Naive B cell (primary cell): ENCODE results near the gene ESPN. TPM values are rescaled to one million over a fixed set of nuclear protein-coding genes. Genes with fewer than 3 reads are reported as not detected.
"Not testable (repeated sequence)": the region's sequence is repeated elsewhere in the genome, so short reads cannot be mapped to it uniquely, and the experiment has no call there.

Experiments used
- ATAC-seq, 2 donors: fragments of 150-1000 bp; cut with Tn5 transposase; 2 replicates each; pipeline ENCODE4 v1.10.0; 2021; ENCODE audit warnings: low read depth in 2 of 2, mild to moderate bottlenecking in 2 of 2, moderate library complexity in 2 of 2
- DNase-seq: peaks from one replicate; pipeline ENCODE4 v3.0.0; 2022
- H3K27ac Mint-ChIP-seq, 6 donors: one replicate each; pipeline ENCODE4 v1.8.0; 2020 to 2022; ENCODE audit warnings: mild to moderate bottlenecking in 6 of 6, mixed read lengths in 6 of 6, moderate library complexity in 5 of 6, inconsistent platforms in 2 of 6
- H3K27me3 Mint-ChIP-seq, 3 donors: one replicate each; pipeline ENCODE4 v1.8.0; 2021 to 2022; ENCODE audit warnings: mixed read lengths in 3 of 3, mild to moderate bottlenecking in 1 of 3
- H3K36me3 Mint-ChIP-seq, 2 donors: one replicate each; pipeline ENCODE4 v1.8.0; 2020 to 2022; ENCODE audit warnings: mixed read lengths in 2 of 2, inconsistent platforms in 1 of 2, mild to moderate bottlenecking in 1 of 2
- H3K4me1 Mint-ChIP-seq, 3 donors: one replicate each; pipeline ENCODE4 v1.8.0; 2020 to 2022; ENCODE audit warnings: mixed read lengths in 3 of 3, inconsistent platforms in 1 of 3, mild to moderate bottlenecking in 1 of 3, moderate library complexity in 1 of 3
- H3K4me3 Mint-ChIP-seq, 8 donors: one replicate each; pipeline ENCODE4 v1.8.0; 2020 to 2022; ENCODE audit warnings: mild to moderate bottlenecking in 8 of 8, mixed read lengths in 8 of 8, moderate library complexity in 8 of 8, inconsistent platforms in 2 of 8
- H3K9me3 Mint-ChIP-seq, 7 donors: one replicate each; pipeline ENCODE4 v1.8.0; 2020 to 2022; ENCODE audit warnings: mixed read lengths in 7 of 7, mild to moderate bottlenecking in 5 of 7, inconsistent platforms in 2 of 7, moderate library complexity in 1 of 7
- polyA plus RNA-seq, 6 donors: library from polyadenylated mRNA; unstranded; fragments of 300-500 nt; fragmentation: Illumina TruSeq; gene quantifications; one replicate each; pipeline ENCODE4 v1.2.3, GENCODE V29; 2021; ENCODE audit warnings: low read depth in 6 of 6

ESPN gene
- polyA plus RNA-seq, 6 donors from 2014 or later: not detected

- Mint-ChIP-seq H3K4me1 (peaks cover 6 to 19% (median 11%) of the 10 kb centered on the region in 3 donors), H3K9me3 (peaks cover 0 to 4% (median 0%) of the 10 kb centered on the region in 7 donors), H3K4me3 (peak overlapping the region in 1 of 8 donors; percentile 37), H3K27me3 (peaks cover 25 to 84% (median 74%) of the 10 kb centered on the region in 3 donors), H3K27ac (peak overlapping the region in 1 of 6 donors; percentile 67), H3K36me3 (no peaks in the 10 kb centered on the region)
- ATAC-seq: no peak
- no peak for DNase-seq
These were observed 1.8 kb downstream of the ESPN start for GRCh38 chr1:6426277-6426971.

- H3K4me1 Mint-ChIP-seq: peaks cover 6 to 19% (median 11%) of the 10 kb centered on the region in 3 donors
- no peaks in the 10 kb centered on the region for H3K9me3 Mint-ChIP-seq
- H3K27me3 Mint-ChIP-seq: peaks cover 19 to 82% (median 69%) of the 10 kb centered on the region in 3 donors
- ATAC-seq (no peak), DNase-seq (no peak)
- peak overlapping the region in 1 of 6 donors; percentile 67 for H3K27ac Mint-ChIP-seq
- no peaks in the 10 kb centered on the region for H3K36me3 Mint-ChIP-seq
- H3K4me3 Mint-ChIP-seq: peak overlapping the region in 1 of 8 donors; percentile 52
These were observed 2.4 kb downstream of the ESPN start for GRCh38 chr1:6426972-6427350.

GRCh38 chr1:6427441-6428390, 3.1 kb downstream of the ESPN start:
- Mint-ChIP-seq H3K36me3 (no peaks in the 10 kb centered on the region), H3K4me1 (peaks cover 6 to 18% (median 10%) of the 10 kb centered on the region in 3 donors), H3K9me3 (no peaks in the 10 kb centered on the region), H3K27me3 (peaks cover 18 to 76% (median 62%) of the 10 kb centered on the region in 3 donors), H3K27ac (no peak overlapping the region), H3K4me3 (no peak overlapping the region)
- ATAC-seq (no peak), DNase-seq (no peak)

DNA sequence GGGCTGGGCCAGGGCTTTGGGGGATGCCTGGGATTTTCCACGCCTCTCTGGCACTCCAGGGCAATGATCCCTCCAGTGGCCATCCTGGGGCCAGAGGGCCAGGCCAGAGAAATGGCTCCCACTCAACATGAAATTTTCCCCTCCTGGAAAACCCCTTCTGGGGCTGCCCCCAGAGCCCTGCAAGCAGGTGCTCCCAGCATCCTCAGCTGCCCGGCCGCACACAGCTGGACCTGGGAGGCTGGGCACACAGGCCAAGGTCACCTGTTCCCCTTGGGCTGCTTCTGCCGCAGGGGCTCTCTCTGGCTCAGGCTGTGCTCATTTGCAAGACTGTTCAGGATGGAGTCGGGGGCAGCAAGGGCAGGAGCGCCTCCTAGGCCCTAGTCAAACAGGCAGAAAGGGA, 3.9 kb downstream of the ESPN start:
- ATAC-seq: peak; percentile 22 to 23
- not testable (repeated sequence) for H3K4me3 Mint-ChIP-seq, H3K9me3 Mint-ChIP-seq, H3K27ac Mint-ChIP-seq, H3K36me3 Mint-ChIP-seq, DNase-seq
- Mint-ChIP-seq H3K4me1 (peaks cover 6 to 11% (median 9%) of the 10 kb centered on the region in 3 donors), H3K27me3 (peaks cover 12 to 72% (median 58%) of the 10 kb centered on the region in 3 donors)

DNA sequence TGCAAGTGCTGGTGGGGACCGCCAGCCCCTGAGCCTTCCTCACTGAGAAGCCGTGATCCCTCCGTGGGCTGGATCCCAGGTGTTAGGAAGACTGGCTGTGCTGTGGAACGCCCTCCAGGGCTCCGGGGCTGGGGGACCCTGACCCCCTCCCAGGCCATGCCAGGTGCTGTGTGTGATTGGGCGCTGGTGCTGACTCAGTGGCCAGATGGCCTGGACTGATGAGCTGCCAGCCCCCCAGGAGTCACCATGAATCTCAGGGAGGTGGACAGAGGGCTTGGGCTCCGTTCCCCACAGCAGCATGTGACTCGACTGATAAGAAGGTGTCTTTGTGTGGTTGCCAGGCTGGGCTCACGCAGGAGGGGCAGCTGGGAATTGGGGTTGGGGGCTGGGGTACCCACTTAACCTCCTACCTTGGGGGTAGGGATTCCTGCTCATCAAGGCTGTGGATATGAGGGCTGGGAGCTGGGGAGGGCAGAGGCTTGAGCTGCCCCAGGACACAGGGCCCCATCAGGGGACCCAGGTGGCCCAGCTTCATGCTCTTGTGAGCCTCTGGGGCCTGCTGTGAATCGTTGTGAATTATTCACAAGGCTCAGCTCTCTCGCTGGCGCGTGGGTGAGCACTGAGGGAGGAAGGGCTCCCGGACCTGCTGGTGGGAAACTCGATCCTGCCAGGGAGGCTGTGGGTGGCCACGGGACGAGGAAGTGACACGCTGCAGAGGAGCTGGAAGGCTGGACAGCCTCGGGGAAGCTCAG, 5.3 kb downstream of the ESPN start:
- ATAC-seq, H3K27ac Mint-ChIP-seq, DNase-seq, H3K4me3 Mint-ChIP-seq, H3K4me1 Mint-ChIP-seq, H3K36me3 Mint-ChIP-seq, H3K9me3 Mint-ChIP-seq: not testable (repeated sequence)
- H3K27me3 Mint-ChIP-seq: peaks cover 9 to 75% (median 61%) of the 10 kb centered on the region in 3 donors

- not testable (repeated sequence) for ATAC-seq, H3K36me3 Mint-ChIP-seq, H3K4me1 Mint-ChIP-seq, H3K9me3 Mint-ChIP-seq, DNase-seq, H3K4me3 Mint-ChIP-seq
- peaks cover 9 to 65% (median 59%) of the 10 kb centered on the region in 3 donors for H3K27me3 Mint-ChIP-seq
- peak overlapping the region in 1 of 6 donors; percentile 64 for H3K27ac Mint-ChIP-seq
These were observed 7.3 kb downstream of the ESPN start for GRCh38 chr1:6431645-6432579.

DNA sequence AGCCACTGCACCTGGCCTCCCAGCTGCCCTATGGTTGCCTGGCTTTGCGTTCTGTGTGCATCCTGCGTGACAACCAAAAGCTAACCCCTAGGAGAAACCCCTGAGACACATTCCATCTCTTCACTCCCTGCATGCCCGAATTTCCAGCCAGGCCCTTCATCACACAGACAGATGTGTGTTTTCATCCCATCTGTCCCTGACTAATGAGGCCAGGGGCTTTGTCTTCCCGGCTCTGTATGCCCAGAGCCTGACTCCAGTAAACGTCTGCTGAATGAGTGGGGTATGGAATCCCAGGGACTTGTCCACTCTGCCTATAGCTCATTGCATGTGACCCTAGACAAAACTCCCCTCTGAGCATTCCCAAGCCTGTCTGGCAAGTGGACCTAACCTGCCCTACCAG, 9.6 kb downstream of the ESPN start:
- Mint-ChIP-seq H3K27ac (no peak overlapping the region), H3K36me3 (no peaks in the 10 kb centered on the region), H3K4me3 (no peak overlapping the region), H3K27me3 (peaks cover 12 to 66% (median 52%) of the 10 kb centered on the region in 3 donors), H3K4me1 (peaks cover 3 to 8% (median 6%) of the 10 kb centered on the region in 3 donors), H3K9me3 (peaks cover 0 to under 1% (median 0%) of the 10 kb centered on the region in 7 donors)
- DNase-seq (no peak), ATAC-seq (no peak)

GRCh38 chr1:6435129-6435528, 10.6 kb downstream of the ESPN start:
- Mint-ChIP-seq H3K9me3 (peaks cover 0 to 3% (median 0%) of the 10 kb centered on the region in 7 donors), H3K36me3 (no peaks in the 10 kb centered on the region)
- ATAC-seq: no peak

GRCh38 chr1:6435547-6435946, 11.0 kb downstream of the ESPN start:
- H3K27me3 Mint-ChIP-seq: peaks cover 15 to 63% (median 45%) of the 10 kb centered on the region in 3 donors
- no peaks in the 10 kb centered on the region for H3K36me3 Mint-ChIP-seq
- DNase-seq: no peak
- H3K9me3 Mint-ChIP-seq: peaks cover 0 to 3% (median 0%) of the 10 kb centered on the region in 7 donors
- H3K27ac Mint-ChIP-seq: no peak overlapping the region
- H3K4me1 Mint-ChIP-seq: peaks cover 7 to 13% (median 12%) of the 10 kb centered on the region in 3 donors
- no peak for ATAC-seq
- no peak overlapping the region for H3K4me3 Mint-ChIP-seq

More at GRCh38 chr1:6435129-6435528, 10.6 kb downstream of the ESPN start:
- Mint-ChIP-seq H3K27me3 (peaks cover 15 to 67% (median 50%) of the 10 kb centered on the region in 3 donors), H3K4me3 (no peak overlapping the region), H3K27ac (no peak overlapping the region), H3K4me1 (peaks cover 7 to 13% (median 12%) of the 10 kb centered on the region in 3 donors)
- DNase-seq: no peak

GRCh38 chr1:6436277-6436676, 11.7 kb downstream of the ESPN start:
- not testable (repeated sequence) for H3K4me3 Mint-ChIP-seq, H3K36me3 Mint-ChIP-seq, ATAC-seq, H3K9me3 Mint-ChIP-seq, H3K27ac Mint-ChIP-seq, DNase-seq
- Mint-ChIP-seq H3K4me1 (peaks cover 7 to 16% (median 13%) of the 10 kb centered on the region in 3 donors), H3K27me3 (peaks cover 15 to 65% (median 49%) of the 10 kb centered on the region in 3 donors)

- ATAC-seq, H3K4me3 Mint-ChIP-seq, H3K9me3 Mint-ChIP-seq, H3K36me3 Mint-ChIP-seq, DNase-seq, H3K27ac Mint-ChIP-seq: not testable (repeated sequence)
- H3K4me1 Mint-ChIP-seq: peaks cover 7 to 17% (median 13%) of the 10 kb centered on the region in 3 donors
- peaks cover 15 to 69% (median 55%) of the 10 kb centered on the region in 3 donors for H3K27me3 Mint-ChIP-seq
These were observed 12.6 kb downstream of the ESPN start for GRCh38 chr1:6437012-6437700.
